HepG2 (cell line): Measurements from ENCODE around the gene ADGRL3. TPM values are rescaled to one million over a fixed set of nuclear protein-coding genes. Genes with fewer than 3 reads are reported as not detected.

Source experiments
- ATAC-seq: fragments of 200-7000 bp; cut with Tn5 transposase; 3 replicates; pipeline ENCODE4 v1.9.1; 2020; ENCODE audit warnings: mild to moderate bottlenecking, moderate library complexity
- BruUV-seq: library from RNA; stranded (reverse); fragments of 400-500 nt; replicated peaks from 2 replicates; lab custom pipeline; 2021; lab: Mats Ljungman, UMichigan
- CTCF ChIA-PET: fragments of 300-600 bp; formaldehyde crosslinking; extraction: SDS; loops from one replicate; lab custom pipeline; 2021; ENCODE audit warnings: low total read pairs, inconsistent platforms, low intra/inter-chr PET ratio; lab: Yijun Ruan, JAX
- POLR2A ChIA-PET: fragments of 350-600 bp; sonication (Branson Sonifier 250); formaldehyde crosslinking; loops from one replicate; lab custom pipeline; 2020; ENCODE audit warnings: antibody characterized with exemption, inconsistent platforms; lab: Yijun Ruan, JAX
- DNase-seq: peaks from one replicate; pipeline ENCODE4 v3.0.0-alpha.2; 2015; ENCODE audit warnings: low spot score
- FAIRE-seq: peaks from 3 replicates; lab custom pipeline; 2011; peaks lifted over from hg19 to GRCh38; lab: Jason Lieb, UNC
- H2AFZ ChIP-seq: one replicate; pipeline ENCODE4 v1.6.1; 2011; ENCODE audit warnings: low read length, inconsistent platforms
- H3K27ac ChIP-seq: fragments of 300-600 bp; 3 replicates; pipeline ENCODE4 v1.8.0; 2011; ENCODE audit warnings: mixed run types, mild to moderate bottlenecking, mixed read lengths, low read length, inconsistent platforms; ENCODE audit not compliant: insufficient read depth; ENCODE audit errors: extremely low read length
- H3K27me3 ChIP-seq, 2 experiments: fragments of 200-600 bp in 1 of 2; 2 replicates in 1 of 2; 3 replicates in 1 of 2; pipeline versions ENCODE4 v1.6.0 to v1.8.0; 2011; ENCODE audit warnings: low read length in 2 of 2, mild to moderate bottlenecking in 2 of 2, moderate library complexity in 2 of 2, inconsistent platforms in 1 of 2; ENCODE audit not compliant: insufficient read depth in 2 of 2, control insufficient read depth in 1 of 2
- H3K36me3 ChIP-seq, 2 experiments: fragments of 200-600 bp in 1 of 2; replicated peaks in 1 of 2; 2 replicates in 1 of 2; 3 replicates in 1 of 2; pipeline versions ENCODE4 v1.5.1 to v1.8.0; 2011; ENCODE audit warnings: low read length in 2 of 2, inconsistent platforms in 1 of 2; ENCODE audit not compliant: insufficient read depth in 2 of 2, control insufficient read depth in 1 of 2
- H3K4me1 ChIP-seq: 2 replicates; pipeline ENCODE4 v1.5.1; 2012; ENCODE audit warnings: low read length, inconsistent platforms; ENCODE audit not compliant: insufficient read depth
- H3K4me2 ChIP-seq: 2 replicates; pipeline ENCODE4 v1.6.0; 2011; ENCODE audit warnings: low read depth, low read length, inconsistent platforms
- H3K4me3 ChIP-seq, 3 experiments: fragments of 200-600 bp in 1 of 3; sonication (generic), shearing (Covaris generic) in 1 of 3; replicated peaks in 1 of 3; 2 replicates each; pipeline ENCODE4 v1.5.1; 2011 to 2016; ENCODE audit warnings: low read length in 3 of 3, inconsistent platforms in 2 of 3, low read depth in 2 of 3, mild to moderate bottlenecking in 2 of 3, control low read depth in 1 of 3, mixed read lengths in 1 of 3; ENCODE audit not compliant: insufficient read depth in 1 of 3
- H3K79me2 ChIP-seq: one replicate; pipeline ENCODE4 v1.6.1; 2011; ENCODE audit warnings: low read length, inconsistent platforms; ENCODE audit not compliant: insufficient read depth
- H3K9ac ChIP-seq: 2 replicates; pipeline ENCODE4 v1.6.0; 2011; ENCODE audit warnings: mild to moderate bottlenecking, low read depth, low read length, inconsistent platforms; ENCODE audit not compliant: insufficient read depth
- H3K9me3 ChIP-seq: 2 replicates; pipeline ENCODE4 v1.5.1; 2012; ENCODE audit warnings: mild to moderate bottlenecking, low read length
- H4K20me1 ChIP-seq: 2 replicates; pipeline ENCODE4 v1.6.0; 2011; ENCODE audit warnings: inconsistent platforms, mild to moderate bottlenecking, low read length, moderate library complexity; ENCODE audit not compliant: insufficient read depth
- ADNP ChIP-seq: sonication (generic); formaldehyde crosslinking; IDR thresholded peaks from 2 replicates; pipeline ENCODE4 v1.4.0; 2020; ENCODE audit warnings: missing genetic modification reagents
- DPF2 ChIP-seq: sonication (generic); formaldehyde crosslinking; IDR thresholded peaks from 2 replicates; pipeline ENCODE4 v1.4.0; 2020; ENCODE audit warnings: mild to moderate bottlenecking, low read depth, missing genetic modification reagents, borderline replicate concordance
- FLYWCH1 ChIP-seq: sonication (generic); formaldehyde crosslinking; IDR thresholded peaks from 2 replicates; pipeline ENCODE4 v1.8.1; 2023; ENCODE audit warnings: mild to moderate bottlenecking, missing genetic modification reagents
- FOXA1 ChIP-seq, 2 experiments: fragments of 450-650 bp in 1 of 2; sonication (generic) in 1 of 2; formaldehyde crosslinking in 1 of 2; IDR thresholded peaks; 2 replicates each; pipeline versions ENCODE4 v1.4.0 to v1.6.1; 2016 to 2020; ENCODE audit warnings: missing genetic modification reagents in 1 of 2
- MLLT10 ChIP-seq: sonication (generic); formaldehyde crosslinking; IDR thresholded peaks from 2 replicates; pipeline ENCODE4 v1.4.0; 2020; ENCODE audit warnings: missing genetic modification reagents
- MXD1 ChIP-seq: sonication (generic); formaldehyde crosslinking; IDR thresholded peaks from 2 replicates; pipeline ENCODE4 v1.4.0; 2020; ENCODE audit warnings: mild to moderate bottlenecking, missing genetic modification reagents
- NFIC ChIP-seq: IDR thresholded peaks from 2 replicates; pipeline ENCODE4 v1.6.1; 2012; ENCODE audit warnings: mild to moderate bottlenecking, low read length, inconsistent platforms
- NKX3-1 ChIP-seq: sonication (generic); formaldehyde crosslinking; IDR thresholded peaks from 2 replicates; pipeline ENCODE4 v1.5.0; 2020; ENCODE audit warnings: missing genetic modification reagents
- NR0B2 ChIP-seq: sonication (generic); formaldehyde crosslinking; IDR thresholded peaks from 2 replicates; pipeline ENCODE4 v1.4.0; 2020; ENCODE audit warnings: mild to moderate bottlenecking, missing genetic modification reagents
- PCBP2 ChIP-seq: fragments of 200-400 bp; formaldehyde crosslinking; optimal IDR thresholded peaks from 2 replicates; pipeline ENCODE3; 2018; ENCODE audit warnings: low read length, low read depth; ENCODE audit not compliant: poor library complexity, severe bottlenecking
- POLR2AphosphoS2 ChIP-seq: IDR thresholded peaks from 2 replicates; pipeline ENCODE4 v1.6.1; 2011; ENCODE audit warnings: low read depth, low read length, improper control_type of control experiment
- SOX5 ChIP-seq: IDR thresholded peaks from 2 replicates; pipeline ENCODE4 v1.6.1; 2016; ENCODE audit warnings: borderline replicate concordance
- TBP ChIP-seq: sonication (generic); formaldehyde crosslinking; IDR thresholded peaks from 2 replicates; pipeline ENCODE4 v1.5.0; 2020; ENCODE audit warnings: missing genetic modification reagents
- TOE1 ChIP-seq: sonication (generic); formaldehyde crosslinking; IDR thresholded peaks from 2 replicates; pipeline ENCODE4 v1.4.0; 2020; ENCODE audit warnings: mild to moderate bottlenecking, missing genetic modification reagents
- WIZ ChIP-seq: sonication (generic); formaldehyde crosslinking; IDR thresholded peaks from 2 replicates; pipeline ENCODE4 v1.5.1; 2020; ENCODE audit warnings: mild to moderate bottlenecking, missing genetic modification reagents
- YEATS2 ChIP-seq: sonication (generic); formaldehyde crosslinking; IDR thresholded peaks from 2 replicates; pipeline ENCODE4 v1.4.0; 2020; ENCODE audit warnings: missing genetic modification reagents, borderline replicate concordance
- ZEB1 ChIP-seq: IDR thresholded peaks from 2 replicates; pipeline ENCODE4 v1.6.1; 2012; ENCODE audit warnings: mild to moderate bottlenecking, low read depth, inconsistent platforms; ENCODE audit not compliant: insufficient replicate concordance
- ZIK1 ChIP-seq: sonication (generic); formaldehyde crosslinking; IDR thresholded peaks from 2 replicates; pipeline ENCODE4 v1.5.0; 2020; ENCODE audit warnings: mild to moderate bottlenecking, low read depth, missing genetic modification reagents, borderline replicate concordance
- ZNF34 ChIP-seq: sonication (generic); formaldehyde crosslinking; IDR thresholded peaks from 2 replicates; pipeline ENCODE4 v1.4.0; 2020; ENCODE audit warnings: mild to moderate bottlenecking, missing genetic modification reagents, borderline replicate concordance
- ZNF367 ChIP-seq: sonication (generic); formaldehyde crosslinking; IDR thresholded peaks from 2 replicates; pipeline ENCODE4 v1.4.0; 2020; ENCODE audit warnings: missing genetic modification reagents, borderline replicate concordance
- ZNF441 ChIP-seq: sonication (generic); formaldehyde crosslinking; IDR thresholded peaks from 2 replicates; pipeline ENCODE4 v1.7.0; 2021; ENCODE audit warnings: missing genetic modification reagents, borderline replicate concordance
- ZNF7 ChIP-seq: IDR thresholded peaks from 2 replicates; pipeline ENCODE4 v1.6.1; 2016; ENCODE audit warnings: missing biosample characterization, missing genetic modification reagents
- WGBS: methylation state at CpG from one replicate; pipeline ENCODE4 v1.1.6; 2017; ENCODE audit warnings: low lambda C conversion rate; 5-methylcytosine and 5-hydroxymethylcytosine counted together
- in situ Hi-C: cut with HindIII; loops from 2 replicates; pipeline ENCODE4 v1.10.0; 2017; ENCODE audit warnings: low pct_unique_long_range_greater_than_20kb; ENCODE audit not compliant: extremely low pct_ligation_motif_present
- intact Hi-C: fragments of 100-400 bp; cut with micrococcal nuclease; formaldehyde crosslinking; loops from one replicate; pipeline ENCODE4 v1.10.0; 2022; ENCODE audit not compliant: unreplicated experiment
- polyA plus RNA-seq, 8 experiments: library from polyadenylated mRNA; depleted of rRNA in 3 of 8; stranded (reverse) in 7 of 8; unstranded in 1 of 8; fragments of >200 nt; fragmentation: Illumina TruSeq in 4 of 8; extraction: Trizol in 4 of 8; gene quantifications; 2 replicates each; pipeline versions ENCODE4 v1.2.1 to v1.2.3, GENCODE V29; 2011 to 2016; ENCODE audit warnings: low read depth in 4 of 8, missing spikeins in 1 of 8, mixed read lengths in 1 of 8; ENCODE audit not compliant: insufficient read depth in 1 of 8
- total RNA-seq, 5 experiments: library from RNA; depleted of rRNA; stranded (reverse); fragments of >200 nt; fragmentation: Illumina TruSeq; extraction: Trizol; gene quantifications; 2 replicates each; pipeline ENCODE4 v1.2.3, GENCODE V29; 2016; ENCODE audit warnings: low read depth in 1 of 5

The ADGRL3 gene
- total and polyA plus RNA-seq, 2 of the 13 experiments (the other 11 are each of a cell fraction or from before 2014, with no cell fraction given), result 0.04 to 0.05 TPM

GRCh38 chr4:61493041-61493440 lies 292.9 kb downstream of the ADGRL3 start (continued):
- no peak for TF ChIP-seq NFIC
- TF ChIP-seq ZNF367, result no peak

- no peaks in the 10 kb centered on the region for H3K27me3 ChIP-seq
- H3K4me2 ChIP-seq, result no peak overlapping the region
- no peaks in the 10 kb centered on the region for H3K79me2 ChIP-seq
- no peak for TF ChIP-seq WIZ
- no peak for TF ChIP-seq ZNF7
- TF ChIP-seq ZNF441 (CRISPR knock-in tag), result no peak
- no peak for TF ChIP-seq FOXA1 (IDR thresholded peaks at IDR 0.05)
- no peak for TF ChIP-seq FOXA1 (CRISPR knock-in tag; IDR thresholded peaks at IDR 0.05)
- TF ChIP-seq SOX5 (CRISPR knock-in tag), result no peak
- no peak for TF ChIP-seq DPF2
- TF ChIP-seq NR0B2, result no peak
- no peak for TF ChIP-seq ZEB1
- no peak for TF ChIP-seq MXD1 (CRISPR knock-in tag)
- no peak for TF ChIP-seq NKX3-1
- no peak for TF ChIP-seq ADNP (CRISPR knock-in tag)
- no peak for TF ChIP-seq ZIK1 (CRISPR knock-in tag)
- no peak for TF ChIP-seq MLLT10 (CRISPR knock-in tag)
- TF ChIP-seq PCBP2, result no peak
- no peak for TF ChIP-seq POLR2AphosphoS2
- TF ChIP-seq TBP, result no peak
- no peak for TF ChIP-seq TOE1 (CRISPR knock-in tag)
- no peak for TF ChIP-seq ZNF34
- TF ChIP-seq YEATS2, result no peak
- TF ChIP-seq FLYWCH1 (CRISPR knock-in tag), result no peak
- H3K27ac ChIP-seq, result no peak overlapping the region
- H3K4me3 ChIP-seq, result no peak overlapping the region
- ATAC-seq (no peak), DNase-seq (no peak), FAIRE-seq (no peak)
- no peaks in the 10 kb centered on the region for H3K4me1 ChIP-seq
- H4K20me1 ChIP-seq, result no peaks in the 10 kb centered on the region; the same call in 1 of the 2 replicates
- 8% methylated on average over 6 of the region's 6 CpGs for WGBS
- POLR2A ChIA-PET, result no interaction called here
- CTCF ChIA-PET, result no interaction called here
- intact Hi-C loops (no loop called here), in situ Hi-C loops (no loop called here)
- H3K36me3 ChIP-seq, result no peaks in the 10 kb centered on the region
- H3K9me3 ChIP-seq, result no peaks in the 10 kb centered on the region
- no peak overlapping the region for H3K9ac ChIP-seq
- H2AFZ ChIP-seq, result no peak overlapping the region
- no TSS peak for BruUV-seq
Observed at GRCh38 chr4:61493470-61493869, 293.3 kb downstream of the ADGRL3 start.
